Neuron (in vitro differentiated cells): ENCODE measurements around the gene SH3RF1.

Source experiments
- H2AFZ ChIP-seq: one replicate; pipeline ENCODE4 v1.6.1; 2013; ENCODE audit warnings: low read depth, mild to moderate bottlenecking, inconsistent platforms, low read length, moderate library complexity
- H3K27me3 ChIP-seq: one replicate; pipeline ENCODE4 v1.6.1; 2013; ENCODE audit warnings: low read length; ENCODE audit not compliant: insufficient read depth
- H3K36me3 ChIP-seq: one replicate; pipeline ENCODE4 v1.6.1; 2013; ENCODE audit warnings: low read length; ENCODE audit not compliant: insufficient read depth
- H3K4me1 ChIP-seq: one replicate; pipeline ENCODE4 v1.6.1; 2013; ENCODE audit warnings: low read length; ENCODE audit not compliant: insufficient read depth
- H3K4me3 ChIP-seq: 2 replicates; pipeline ENCODE4 v1.5.1; 2013; ENCODE audit warnings: mild to moderate bottlenecking, low read length, moderate library complexity
- H3K9me3 ChIP-seq: one replicate; pipeline ENCODE4 v1.6.1; 2013; ENCODE audit warnings: low read length

SH3RF1 gene

DNA sequence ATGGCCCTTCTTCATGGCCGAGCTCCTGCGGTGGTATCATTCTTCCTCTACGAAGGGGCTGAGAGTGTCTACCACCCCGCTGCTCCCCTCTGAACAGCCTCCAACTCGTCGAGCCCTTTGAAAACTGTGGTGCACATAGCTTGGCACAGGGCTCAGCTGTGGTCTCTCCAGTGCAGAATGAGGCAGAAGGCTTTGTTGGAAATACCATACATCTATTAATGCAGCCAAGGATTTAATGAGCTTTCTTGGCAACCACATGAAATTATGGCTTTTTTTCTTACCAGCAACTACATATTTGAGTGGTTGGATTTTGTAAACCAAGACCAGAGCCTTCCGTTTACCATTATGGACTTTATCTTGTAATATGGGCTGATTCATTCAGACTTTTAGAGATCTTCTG lies 199.0 kb downstream of the SH3RF1 start:
- no peaks in the 10 kb centered on the region for H3K27me3 ChIP-seq
- H3K9me3 ChIP-seq, result no peaks in the 10 kb centered on the region

DNA sequence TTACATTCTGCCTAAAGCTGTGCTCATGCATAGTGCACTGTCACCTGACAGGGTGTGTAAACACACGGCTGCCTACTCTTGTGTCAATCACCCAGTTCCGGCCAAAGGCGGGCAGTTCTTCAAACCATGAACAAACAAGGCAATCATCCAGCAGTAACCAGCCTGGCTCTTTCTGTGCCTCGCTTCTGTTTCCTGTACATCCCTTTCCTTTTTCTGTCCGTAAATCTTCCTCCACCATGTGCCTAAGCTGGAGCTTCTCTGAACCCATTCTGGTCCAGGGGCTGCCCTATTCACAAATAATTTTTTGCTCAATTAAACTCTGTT lies 199.9 kb downstream of the SH3RF1 start:
- no peak overlapping the region for H2AFZ ChIP-seq
- peaks cover 6% of the 10 kb centered on the region for H3K4me1 ChIP-seq
- no peaks in the 10 kb centered on the region for H3K9me3 ChIP-seq
- no peaks in the 10 kb centered on the region for H3K36me3 ChIP-seq
- H3K27me3 ChIP-seq, result no peaks in the 10 kb centered on the region
- H3K4me3 ChIP-seq, result no peak overlapping the region

More for the DNA sequence above, 199.0 kb downstream of the SH3RF1 start:
- Histone ChIP-seq H2AFZ (no peak overlapping the region), H3K4me1 (peaks cover 6% of the 10 kb centered on the region), H3K36me3 (no peaks in the 10 kb centered on the region), H3K4me3 (no peak overlapping the region)

DNA sequence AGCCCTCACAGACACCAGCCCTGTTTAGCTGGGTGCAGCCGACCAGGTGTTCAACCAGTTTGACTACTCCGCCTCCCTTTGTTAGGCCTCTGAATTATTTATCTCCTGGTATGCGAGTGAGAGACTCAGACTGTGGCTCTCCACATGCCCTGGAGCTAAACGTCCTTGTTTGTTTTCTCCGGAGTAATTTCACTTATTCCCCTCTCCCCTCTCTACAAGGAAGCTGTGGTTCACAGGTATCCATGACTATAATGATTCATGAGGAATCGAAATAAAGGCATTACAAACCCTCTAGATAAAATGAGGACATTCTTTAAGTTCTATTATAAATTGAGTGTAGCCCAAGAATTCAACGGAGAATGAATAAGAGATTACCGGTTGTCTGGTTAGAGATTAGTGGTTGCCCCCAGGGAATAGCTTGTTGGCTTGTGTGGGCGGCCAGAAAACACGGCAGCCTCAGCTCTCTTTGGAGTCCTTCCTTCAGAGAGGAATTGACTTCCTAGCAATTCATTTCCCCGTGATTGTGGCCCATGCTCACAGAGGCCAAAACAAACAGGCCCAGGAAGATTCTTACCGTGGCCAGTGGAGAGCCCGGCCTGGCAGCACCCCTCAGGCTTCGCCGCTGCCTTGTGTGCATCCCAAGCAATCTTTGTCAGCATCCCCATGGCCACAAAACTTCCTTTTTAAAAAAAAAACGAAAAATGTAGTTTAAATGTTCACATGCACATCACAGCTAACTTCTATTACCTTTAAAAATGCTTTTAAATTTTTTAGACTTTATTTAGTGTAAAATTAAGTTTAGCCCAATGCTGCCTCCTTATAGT lies 200.5 kb downstream of the SH3RF1 start:
- H3K36me3 ChIP-seq, result no peaks in the 10 kb centered on the region
- no peaks in the 10 kb centered on the region for H3K27me3 ChIP-seq
- no peak overlapping the region for H3K4me3 ChIP-seq

DNA sequence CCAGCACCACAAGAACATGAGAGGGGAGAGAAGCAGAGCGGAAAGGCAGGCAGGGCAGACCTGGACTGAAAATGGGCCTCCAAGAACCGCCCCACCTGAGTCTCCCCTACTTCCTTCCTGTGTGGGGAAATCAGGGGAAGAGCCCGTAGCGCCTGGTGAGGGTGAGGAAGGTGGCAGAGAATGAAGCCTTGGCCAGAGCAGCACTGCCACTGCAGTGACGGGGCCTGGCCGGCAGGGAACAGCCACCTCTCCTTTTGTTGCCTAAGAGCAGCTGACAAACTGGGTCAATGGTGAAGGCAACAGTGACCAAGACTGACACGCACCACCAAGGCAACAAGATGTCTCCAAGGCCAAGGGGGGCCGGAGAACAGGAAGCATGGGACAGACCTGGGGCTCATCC lies 202.3 kb downstream of the SH3RF1 start:
- no peak overlapping the region for H3K4me3 ChIP-seq

More for the DNA sequence above, 200.5 kb downstream of the SH3RF1 start:
- H2AFZ ChIP-seq, result peak overlapping the region; percentile 55
- peaks cover 6% of the 10 kb centered on the region for H3K4me1 ChIP-seq
- H3K9me3 ChIP-seq, result no peaks in the 10 kb centered on the region

DNA sequence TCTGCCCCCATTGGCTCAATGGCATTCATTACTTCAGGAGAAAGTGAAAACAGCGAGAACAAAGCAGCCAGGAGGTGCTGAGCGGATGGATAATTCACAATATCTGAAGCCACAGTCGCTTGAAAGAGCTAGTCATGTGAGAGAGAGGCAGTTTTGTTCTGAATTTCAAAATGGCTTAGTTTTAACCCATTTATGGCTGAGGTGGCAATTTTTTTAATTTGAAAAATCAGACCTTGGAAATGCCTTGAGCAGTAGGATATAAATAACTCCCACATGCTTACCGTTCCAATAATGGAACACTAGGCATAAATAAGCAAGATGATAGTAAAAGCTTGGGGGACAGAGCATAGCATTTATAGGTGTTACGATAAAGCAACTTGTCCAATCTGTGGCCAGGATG lies 203.8 kb downstream of the SH3RF1 start:
- no peak overlapping the region for H3K4me3 ChIP-seq
- H3K27me3 ChIP-seq, result no peaks in the 10 kb centered on the region
- no peaks in the 10 kb centered on the region for H3K9me3 ChIP-seq
- H3K4me1 ChIP-seq, result peaks cover 6% of the 10 kb centered on the region
- no peak overlapping the region for H2AFZ ChIP-seq
- H3K36me3 ChIP-seq, result no peaks in the 10 kb centered on the region

More for the DNA sequence above, 202.3 kb downstream of the SH3RF1 start:
- peaks cover 6% of the 10 kb centered on the region for H3K4me1 ChIP-seq
- no peaks in the 10 kb centered on the region for H3K36me3 ChIP-seq
- no peak overlapping the region for H2AFZ ChIP-seq
- H3K9me3 ChIP-seq, result no peaks in the 10 kb centered on the region
- H3K27me3 ChIP-seq, result no peaks in the 10 kb centered on the region

DNA sequence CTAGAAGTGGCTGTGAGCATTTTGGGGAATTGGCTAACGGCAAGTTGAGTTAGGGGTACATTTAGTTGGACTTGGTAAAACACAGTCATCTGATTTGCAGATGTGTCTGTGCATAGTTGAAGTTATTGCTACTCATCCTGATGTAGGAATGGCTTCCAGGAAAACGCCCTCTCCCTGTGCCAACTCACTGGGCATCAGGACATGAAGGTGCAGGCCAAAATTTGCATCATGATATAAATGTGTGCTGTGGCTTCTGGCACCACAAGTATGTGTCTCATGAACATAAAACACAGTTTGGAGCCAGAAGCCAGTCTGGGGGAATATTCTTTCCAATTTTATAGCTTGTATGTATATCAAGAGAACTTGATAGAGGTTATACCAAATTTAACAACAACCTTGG lies 206.5 kb downstream of the SH3RF1 start:
- H2AFZ ChIP-seq, result no peak overlapping the region

DNA sequence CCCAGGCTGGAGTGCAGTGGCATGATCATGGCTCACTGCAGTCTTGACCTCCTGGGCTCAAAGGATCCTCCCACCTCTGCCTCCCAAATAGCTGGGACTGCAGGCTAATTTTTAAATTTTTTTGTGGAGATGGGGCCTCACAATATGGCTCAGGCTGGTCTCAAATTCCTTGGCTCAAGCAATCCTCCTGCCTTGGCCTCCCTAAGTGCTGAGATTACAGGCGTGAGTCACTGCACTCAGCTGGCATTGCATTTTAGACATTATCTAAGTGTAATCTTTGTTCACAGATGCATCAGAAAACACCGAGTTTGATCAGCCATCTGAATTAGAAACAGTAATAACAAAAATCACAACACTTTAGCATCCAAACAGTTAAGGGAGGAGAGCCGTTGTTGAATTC lies 207.3 kb downstream of the SH3RF1 start:
- no peaks in the 10 kb centered on the region for H3K4me1 ChIP-seq
- no peaks in the 10 kb centered on the region for H3K36me3 ChIP-seq
- H3K27me3 ChIP-seq, result no peaks in the 10 kb centered on the region
- no peak overlapping the region for H3K4me3 ChIP-seq
- no peaks in the 10 kb centered on the region for H3K9me3 ChIP-seq
- H2AFZ ChIP-seq, result no peak overlapping the region

More for the DNA sequence above, 206.5 kb downstream of the SH3RF1 start:
- H3K27me3 ChIP-seq, result no peaks in the 10 kb centered on the region
- H3K36me3 ChIP-seq, result no peaks in the 10 kb centered on the region
- H3K4me3 ChIP-seq, result no peak overlapping the region
- no peaks in the 10 kb centered on the region for H3K9me3 ChIP-seq
- H3K4me1 ChIP-seq, result no peaks in the 10 kb centered on the region

DNA sequence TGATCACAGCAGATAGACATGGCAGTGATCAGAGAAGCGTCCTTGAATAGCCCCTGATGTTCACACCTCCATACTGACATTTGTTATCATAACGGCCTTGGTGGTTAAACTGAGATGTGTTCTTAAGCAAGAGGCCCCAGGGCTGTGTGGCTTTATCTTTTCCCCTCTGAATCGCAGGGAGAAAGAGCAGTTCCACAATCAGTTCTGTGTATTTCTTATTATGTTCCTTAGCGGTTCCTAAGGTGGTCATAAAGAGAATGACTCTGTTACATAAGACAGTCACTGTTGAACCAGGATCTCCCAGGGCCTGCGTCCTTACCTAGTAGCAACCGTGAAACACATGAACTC lies 207.9 kb downstream of the SH3RF1 start:
- H3K4me3 ChIP-seq, result no peak overlapping the region

DNA sequence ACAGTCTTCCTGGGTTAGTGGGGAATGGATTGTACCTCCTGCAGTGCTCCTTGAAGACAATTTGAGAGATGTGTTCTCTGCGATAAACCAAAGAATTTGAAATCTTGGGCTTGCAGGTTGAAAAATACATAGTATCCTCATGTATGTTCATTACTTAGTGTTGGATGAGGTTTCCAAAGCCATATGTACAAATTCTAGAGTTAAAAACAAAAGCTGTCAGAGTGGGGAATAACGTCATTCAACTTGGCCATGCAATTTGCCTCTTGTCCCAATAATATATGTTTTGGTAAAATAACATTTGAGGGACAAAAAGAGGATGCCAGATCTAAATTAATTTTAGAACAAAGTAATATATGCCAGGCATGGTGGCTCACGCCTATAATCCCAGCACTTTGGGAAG lies 209.4 kb downstream of the SH3RF1 start:
- H3K27me3 ChIP-seq, result no peaks in the 10 kb centered on the region
- H3K36me3 ChIP-seq, result no peaks in the 10 kb centered on the region
- no peaks in the 10 kb centered on the region for H3K9me3 ChIP-seq
- no peak overlapping the region for H2AFZ ChIP-seq
- no peaks in the 10 kb centered on the region for H3K4me1 ChIP-seq
- H3K4me3 ChIP-seq, result no peak overlapping the region

More for the DNA sequence above, 207.9 kb downstream of the SH3RF1 start:
- Histone ChIP-seq H3K9me3 (no peaks in the 10 kb centered on the region), H3K4me1 (no peaks in the 10 kb centered on the region), H3K36me3 (no peaks in the 10 kb centered on the region), H2AFZ (no peak overlapping the region), H3K27me3 (no peaks in the 10 kb centered on the region)

DNA sequence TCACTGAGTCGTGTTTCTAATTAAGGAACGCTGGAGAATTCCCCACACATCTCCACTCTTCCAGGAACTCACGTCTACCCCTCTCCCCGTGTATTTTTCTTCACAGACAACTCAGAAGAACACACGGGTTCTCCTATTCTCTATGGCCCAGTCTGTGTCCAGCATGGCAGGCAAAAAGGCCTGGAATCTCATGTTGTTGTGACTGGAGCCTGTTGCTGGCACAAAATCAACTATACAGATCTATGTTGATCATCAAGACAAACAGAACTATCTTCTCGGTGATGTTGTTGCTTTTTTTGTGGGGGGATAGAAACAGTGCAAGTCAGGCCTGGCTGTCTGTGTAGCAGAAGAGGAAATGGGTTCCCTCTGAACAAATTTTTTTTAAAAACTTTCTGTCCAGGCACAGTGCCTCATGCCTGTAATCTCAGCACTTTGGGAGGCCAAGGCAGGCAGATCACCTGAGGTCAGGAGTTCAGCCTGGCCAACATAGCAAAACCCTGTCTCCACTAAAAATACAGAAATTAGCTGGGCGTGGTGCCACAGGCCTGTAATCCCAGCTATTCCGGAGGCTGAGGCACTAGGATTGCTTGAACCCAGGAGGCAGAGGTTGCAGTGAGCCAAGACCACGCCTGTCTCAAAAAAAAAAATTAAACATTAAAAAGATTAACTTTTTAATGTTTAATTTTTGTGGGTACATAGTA lies 210.2 kb downstream of the SH3RF1 start:
- no peak overlapping the region for H2AFZ ChIP-seq
- H3K4me1 ChIP-seq, result no peaks in the 10 kb centered on the region
- no peaks in the 10 kb centered on the region for H3K9me3 ChIP-seq
- H3K4me3 ChIP-seq, result no peak overlapping the region
- H3K27me3 ChIP-seq, result no peaks in the 10 kb centered on the region
- no peaks in the 10 kb centered on the region for H3K36me3 ChIP-seq

DNA sequence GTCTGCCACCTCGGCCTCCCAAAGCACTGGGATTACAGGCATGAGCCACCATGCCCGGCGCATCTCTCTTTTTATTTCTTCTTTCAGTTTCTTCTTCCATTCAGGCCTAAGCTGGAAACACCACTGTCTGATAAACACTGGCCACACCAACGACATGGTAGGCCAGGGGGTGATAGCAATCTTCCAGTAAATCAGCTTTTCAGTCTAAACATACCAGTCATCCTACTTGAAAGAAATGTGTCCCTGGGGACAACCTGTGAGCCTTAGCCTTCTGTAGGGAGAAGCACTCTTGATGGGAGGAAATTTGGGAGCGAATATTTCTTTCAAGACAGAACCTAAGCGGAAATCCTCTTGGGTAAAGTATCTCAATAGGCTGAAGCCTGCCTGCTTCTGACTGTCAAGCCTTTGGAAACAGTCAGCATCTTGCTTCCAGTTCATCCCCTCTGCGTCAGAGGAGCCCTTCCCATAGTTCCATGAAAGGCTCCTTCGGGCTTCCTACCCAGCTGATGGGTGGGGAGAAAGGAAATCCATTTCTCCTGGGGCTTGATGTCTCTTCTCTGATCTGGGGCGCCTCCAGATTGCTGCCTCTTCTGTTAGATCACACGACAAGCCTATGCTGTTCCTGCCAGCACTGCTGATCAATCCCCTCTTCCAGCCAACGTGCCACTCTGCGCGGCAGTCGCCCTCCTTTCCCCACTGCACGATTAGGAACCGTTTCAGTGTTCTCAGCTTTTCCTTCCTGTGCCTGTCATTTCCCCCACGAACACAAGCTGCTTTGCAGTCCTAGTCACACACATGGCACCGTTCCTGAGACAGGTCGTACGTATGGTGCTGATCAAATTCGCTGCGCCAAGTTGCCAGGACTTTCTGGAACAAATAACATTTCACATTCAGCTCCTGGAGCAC lies 211.2 kb downstream of the SH3RF1 start:
- no peak overlapping the region for H3K4me3 ChIP-seq
- H3K4me1 ChIP-seq, result no peaks in the 10 kb centered on the region
- H3K9me3 ChIP-seq, result no peaks in the 10 kb centered on the region
- no peaks in the 10 kb centered on the region for H3K36me3 ChIP-seq
- H3K27me3 ChIP-seq, result no peaks in the 10 kb centered on the region
- H2AFZ ChIP-seq, result no peak overlapping the region

DNA sequence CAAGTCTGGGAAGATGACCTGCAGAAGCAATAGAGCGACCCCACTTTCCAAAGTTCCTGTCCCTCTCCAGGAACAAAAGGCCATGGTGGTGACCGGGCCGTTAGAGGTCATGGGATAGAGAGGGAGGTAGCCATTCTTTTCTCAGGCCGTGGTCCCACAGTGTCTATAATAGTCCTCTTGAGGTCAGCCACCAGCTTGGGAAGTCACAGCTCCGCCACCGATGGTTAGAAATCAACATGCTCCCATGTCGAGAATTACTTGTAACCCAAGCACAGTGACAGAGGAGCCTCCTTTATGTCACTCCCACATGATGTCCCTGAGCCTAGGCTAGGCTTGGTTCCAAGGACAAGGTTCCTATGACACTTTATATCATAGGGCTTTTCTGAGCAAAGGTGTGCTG lies 212.4 kb downstream of the SH3RF1 start:
- H3K4me1 ChIP-seq, result no peaks in the 10 kb centered on the region
- no peak overlapping the region for H2AFZ ChIP-seq
- no peaks in the 10 kb centered on the region for H3K9me3 ChIP-seq
- H3K36me3 ChIP-seq, result no peaks in the 10 kb centered on the region
- H3K27me3 ChIP-seq, result no peaks in the 10 kb centered on the region
- no peak overlapping the region for H3K4me3 ChIP-seq

DNA sequence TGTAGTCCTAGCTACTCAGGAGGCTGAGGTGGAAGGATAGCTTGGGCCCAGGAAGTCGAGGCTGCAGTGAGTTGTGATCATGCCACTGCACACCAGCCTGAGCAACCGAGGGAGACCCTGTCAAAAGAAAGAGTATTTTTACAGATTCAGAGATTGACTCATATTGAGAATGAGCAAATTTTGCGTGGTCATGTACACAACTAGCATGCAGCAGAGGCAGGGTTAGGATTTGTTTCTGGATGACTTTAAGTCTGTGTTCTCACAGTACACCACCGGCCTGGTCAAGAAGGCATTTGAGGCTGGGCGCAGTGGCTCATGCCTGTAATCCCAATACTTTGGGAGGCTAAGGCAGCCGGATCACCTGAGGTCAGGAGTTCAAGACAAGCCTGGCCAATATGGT lies 215.9 kb downstream of the SH3RF1 start:
- no peak overlapping the region for H3K4me3 ChIP-seq
- peaks cover 13% of the 10 kb centered on the region for H3K4me1 ChIP-seq
- no peak overlapping the region for H2AFZ ChIP-seq
- H3K27me3 ChIP-seq, result no peaks in the 10 kb centered on the region
- no peaks in the 10 kb centered on the region for H3K9me3 ChIP-seq
- no peaks in the 10 kb centered on the region for H3K36me3 ChIP-seq
